ENCODE measurements around the gene SKOR1.

SKOR1 gene

DNA sequence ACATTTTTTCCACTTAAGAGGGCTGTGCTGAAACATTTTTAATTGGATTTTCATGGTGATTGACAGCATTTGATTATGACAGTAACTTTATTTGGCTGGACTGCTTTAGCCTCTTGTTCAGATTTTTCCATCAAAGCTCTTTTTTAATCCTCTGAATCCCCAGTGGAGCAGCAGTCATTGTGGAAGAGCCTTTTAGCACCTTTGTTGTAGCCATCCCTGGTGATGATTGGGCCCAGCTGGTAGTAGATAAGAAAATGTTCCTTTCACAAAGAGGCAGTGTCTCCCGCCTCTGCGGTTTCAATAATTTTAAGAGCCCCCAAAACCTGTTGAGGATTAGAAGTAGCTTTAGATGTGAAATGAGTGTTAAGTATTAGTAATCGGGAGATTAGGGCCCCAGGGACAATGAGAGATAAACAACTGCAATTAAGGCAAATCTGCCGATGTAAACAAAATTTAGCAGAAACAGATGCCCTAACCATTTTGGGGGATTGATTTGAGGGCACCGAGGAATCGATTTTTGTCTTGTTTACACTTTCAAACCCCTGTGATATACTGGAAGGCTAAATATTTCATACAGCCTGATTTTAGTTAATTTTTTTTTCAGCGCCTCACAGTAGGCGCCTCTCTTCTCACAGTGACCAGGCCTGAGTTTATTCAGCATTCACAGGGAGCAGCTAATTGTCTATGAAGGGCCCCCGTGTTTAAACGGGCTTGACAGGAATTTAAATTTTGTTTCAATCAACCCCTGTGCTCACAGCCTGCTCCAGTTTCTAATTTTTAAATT is 43.2 kb upstream of the SKOR1 start:
- H3K9me3 ChIP-seq (replicated peaks in 1 of 2; ENCODE audit: control insufficient read depth in 2 of 2, insufficient read depth in 1 of 2, low read depth in 1 of 2, low read length in 2 of 2): no peaks in the 10 kb centered on the region
- peak overlapping the region; percentile 59 for H2BK5ac ChIP-seq (ENCODE audit: low read length)
- H3K36me3 ChIP-seq (replicated peaks in 1 of 2; ENCODE audit: control insufficient read depth in 2 of 2, insufficient read depth in 2 of 2, low read length in 2 of 2): no peaks in the 10 kb centered on the region
- peaks cover 18 to 35% of the 10 kb centered on the region in 2 donors for H3K4me1 ChIP-seq (ENCODE audit: control insufficient read depth in 2 of 2, insufficient read depth in 1 of 2, low read depth in 1 of 2, low read length in 2 of 2)
- H3K27me3 ChIP-seq (ENCODE audit: control insufficient read depth in 3 of 3, insufficient read depth in 3 of 3, low read depth in 1 of 3, low read length in 3 of 3): no peaks in the 10 kb centered on the region
- no peak overlapping the region for H2BK12ac ChIP-seq (ENCODE audit: low read length)
- H3K18ac ChIP-seq (ENCODE audit: low read length): no peak overlapping the region
- H3K4me3 ChIP-seq (ENCODE audit: low read length in 2 of 2): no peak overlapping the region
- H3K4me2 ChIP-seq (ENCODE audit: insufficient read depth, low read length, poor library complexity, severe bottlenecking): no peak overlapping the region
- no peak overlapping the region for H3K9ac ChIP-seq (ENCODE audit: low read depth, low read length, poor library complexity)
- H2AK5ac ChIP-seq (ENCODE audit: low read depth, low read length): no peak overlapping the region
- no peak overlapping the region for H2BK120ac ChIP-seq (ENCODE audit: low read depth, low read length)
- H3K27ac ChIP-seq (replicated peaks; ENCODE audit: low read length): peak overlapping the region; percentile 84
- DNase-seq (ENCODE audit: low spot score): peak; percentile 36
- H3K79me1 ChIP-seq (ENCODE audit: low read depth, low read length): peaks cover 2% of the 10 kb centered on the region
- H3K4ac ChIP-seq (ENCODE audit: low read length): no peak overlapping the region
- peak overlapping the region; percentile 30 for H2AFZ ChIP-seq (ENCODE audit: low read length)
- H4K91ac ChIP-seq (ENCODE audit: low read depth, low read length, poor library complexity): no peak overlapping the region
- H4K8ac ChIP-seq (ENCODE audit: low read depth, low read length): no peak overlapping the region
- no CpG with 5 or more reads among the region's 10 CpGs for WGBS, 2 donors (ENCODE audit: extremely low coverage in 2 of 2, insufficient read length in 2 of 2, insufficient replicate concordance in 1 of 2)
- H2BK15ac ChIP-seq (ENCODE audit: low read length): no peak overlapping the region
- no peak overlapping the region for H3K23ac ChIP-seq (ENCODE audit: low read depth, low read length, poor library complexity)
- no peak overlapping the region for H3K14ac ChIP-seq (ENCODE audit: low read length)

DNA sequence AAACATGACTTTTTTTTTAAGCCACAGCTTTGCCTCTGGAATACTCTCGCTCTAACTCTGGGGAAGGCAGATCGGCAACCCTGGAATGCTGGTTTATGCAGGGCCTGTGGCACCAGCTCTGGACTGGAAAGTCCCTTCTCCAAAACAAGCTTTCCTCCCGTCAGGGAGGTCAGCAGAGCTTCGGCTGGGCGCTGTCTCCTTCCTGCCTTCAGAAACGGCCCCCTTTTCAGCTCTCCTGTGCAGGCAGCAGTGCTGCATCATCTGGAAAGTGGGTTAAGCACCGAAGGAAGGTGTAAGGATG is 42.7 kb upstream of the SKOR1 start:
- Histone ChIP-seq H3K23ac (ENCODE audit: low read depth, low read length, poor library complexity) (no peak overlapping the region), H3K14ac (ENCODE audit: low read length) (no peak overlapping the region), H3K4me2 (ENCODE audit: insufficient read depth, low read length, poor library complexity, severe bottlenecking) (no peak overlapping the region), H2BK15ac (ENCODE audit: low read length) (no peak overlapping the region), H2BK12ac (ENCODE audit: low read length) (no peak overlapping the region), H3K4me3 (ENCODE audit: low read length in 2 of 2) (no peak overlapping the region), H2AFZ (ENCODE audit: low read length) (peak overlapping the region; percentile 30), H3K4ac (ENCODE audit: low read length) (no peak overlapping the region), H3K18ac (ENCODE audit: low read length) (peak overlapping the region; percentile 61), H3K9ac (ENCODE audit: low read depth, low read length, poor library complexity) (no peak overlapping the region), H3K36me3 (replicated peaks in 1 of 2; ENCODE audit: control insufficient read depth in 2 of 2, insufficient read depth in 2 of 2, low read length in 2 of 2) (no peaks in the 10 kb centered on the region), H2BK5ac (ENCODE audit: low read length) (peak overlapping the region; percentile 59), H2AK5ac (ENCODE audit: low read depth, low read length) (no peak overlapping the region), H2BK120ac (ENCODE audit: low read depth, low read length) (peak overlapping the region; percentile 12), H3K9me3 (replicated peaks in 1 of 2; ENCODE audit: control insufficient read depth in 2 of 2, insufficient read depth in 1 of 2, low read depth in 1 of 2, low read length in 2 of 2) (no peaks in the 10 kb centered on the region), H4K8ac (ENCODE audit: low read depth, low read length) (no peak overlapping the region), H3K27me3 (ENCODE audit: control insufficient read depth in 3 of 3, insufficient read depth in 3 of 3, low read depth in 1 of 3, low read length in 3 of 3) (no peaks in the 10 kb centered on the region), H3K4me1 (ENCODE audit: control insufficient read depth in 2 of 2, insufficient read depth in 1 of 2, low read depth in 1 of 2, low read length in 2 of 2) (peaks cover 18 to 37% of the 10 kb centered on the region in 2 donors), H3K79me1 (ENCODE audit: low read depth, low read length) (peaks cover 2% of the 10 kb centered on the region), H3K27ac (replicated peaks; ENCODE audit: low read length) (peak overlapping the region; percentile 84), H4K91ac (ENCODE audit: low read depth, low read length, poor library complexity) (peak overlapping the region; percentile 95)
- no CpG with 5 or more reads among the region's 7 CpGs for WGBS, 2 donors (ENCODE audit: extremely low coverage in 2 of 2, insufficient read length in 2 of 2, insufficient replicate concordance in 1 of 2)
- peak; percentile 21 for DNase-seq (ENCODE audit: low spot score)

GRCh38 chr15:67783303-67783702 is 42.0 kb upstream of the SKOR1 start:
- peak overlapping the region; percentile 46 for H2AK5ac ChIP-seq (ENCODE audit: low read depth, low read length)
- H3K4me2 ChIP-seq (ENCODE audit: insufficient read depth, low read length, poor library complexity, severe bottlenecking): no peak overlapping the region
- DNase-seq (ENCODE audit: low spot score): no peak
- no peak overlapping the region for H3K27ac ChIP-seq (replicated peaks; ENCODE audit: low read length)
- H3K9me3 ChIP-seq (replicated peaks in 1 of 2; ENCODE audit: control insufficient read depth in 2 of 2, insufficient read depth in 1 of 2, low read depth in 1 of 2, low read length in 2 of 2): no peaks in the 10 kb centered on the region
- H2BK5ac ChIP-seq (ENCODE audit: low read length): peak overlapping the region; percentile 59
- no peak overlapping the region for H3K9ac ChIP-seq (ENCODE audit: low read depth, low read length, poor library complexity)
- no CpG with 5 or more reads among the region's 7 CpGs for WGBS, 2 donors (ENCODE audit: extremely low coverage in 2 of 2, insufficient read length in 2 of 2, insufficient replicate concordance in 1 of 2)
- H4K91ac ChIP-seq (ENCODE audit: low read depth, low read length, poor library complexity): peak overlapping the region; percentile 95
- H3K36me3 ChIP-seq (replicated peaks in 1 of 2; ENCODE audit: control insufficient read depth in 2 of 2, insufficient read depth in 2 of 2, low read length in 2 of 2): no peaks in the 10 kb centered on the region
- peak overlapping the region; percentile 24 for H2BK12ac ChIP-seq (ENCODE audit: low read length)
- no peak overlapping the region for H4K8ac ChIP-seq (ENCODE audit: low read depth, low read length)
- H3K14ac ChIP-seq (ENCODE audit: low read length): no peak overlapping the region
- no peak overlapping the region for H3K4ac ChIP-seq (ENCODE audit: low read length)
- no peak overlapping the region for H2AFZ ChIP-seq (ENCODE audit: low read length)
- peaks cover 2% of the 10 kb centered on the region for H3K79me1 ChIP-seq (ENCODE audit: low read depth, low read length)
- H3K18ac ChIP-seq (ENCODE audit: low read length): peak overlapping the region; percentile 88
- peaks cover 18 to 37% of the 10 kb centered on the region in 2 donors for H3K4me1 ChIP-seq (ENCODE audit: control insufficient read depth in 2 of 2, insufficient read depth in 1 of 2, low read depth in 1 of 2, low read length in 2 of 2)
- H2BK120ac ChIP-seq (ENCODE audit: low read depth, low read length): peak overlapping the region; percentile 12
- peak overlapping the region; percentile 17 for H3K23ac ChIP-seq (ENCODE audit: low read depth, low read length, poor library complexity)
- H3K27me3 ChIP-seq (ENCODE audit: control insufficient read depth in 3 of 3, insufficient read depth in 3 of 3, low read depth in 1 of 3, low read length in 3 of 3): no peaks in the 10 kb centered on the region
- peak overlapping the region; percentile 65 for H2BK15ac ChIP-seq (ENCODE audit: low read length)
- H3K4me3 ChIP-seq (ENCODE audit: low read length in 2 of 2): no peak overlapping the region

GRCh38 chr15:67784090-67784781 is 41.1 kb upstream of the SKOR1 start:
- H2BK15ac ChIP-seq (ENCODE audit: low read length): no peak overlapping the region
- H3K27me3 ChIP-seq (ENCODE audit: control insufficient read depth in 3 of 3, insufficient read depth in 3 of 3, low read depth in 1 of 3, low read length in 3 of 3): no peaks in the 10 kb centered on the region
- H3K14ac ChIP-seq (ENCODE audit: low read length): no peak overlapping the region
- no peaks in the 10 kb centered on the region for H3K36me3 ChIP-seq (replicated peaks in 1 of 2; ENCODE audit: control insufficient read depth in 2 of 2, insufficient read depth in 2 of 2, low read length in 2 of 2)
- no peak overlapping the region for H2BK5ac ChIP-seq (ENCODE audit: low read length)
- no peak overlapping the region for H2AK5ac ChIP-seq (ENCODE audit: low read depth, low read length)
- H3K9ac ChIP-seq (ENCODE audit: low read depth, low read length, poor library complexity): no peak overlapping the region
- no peak overlapping the region for H3K18ac ChIP-seq (ENCODE audit: low read length)
- no peak overlapping the region for H2AFZ ChIP-seq (ENCODE audit: low read length)
- H3K9me3 ChIP-seq (replicated peaks in 1 of 2; ENCODE audit: control insufficient read depth in 2 of 2, insufficient read depth in 1 of 2, low read depth in 1 of 2, low read length in 2 of 2): no peaks in the 10 kb centered on the region
- H3K4ac ChIP-seq (ENCODE audit: low read length): no peak overlapping the region
- no CpG with 5 or more reads among the region's 4 CpGs for WGBS, 2 donors (ENCODE audit: extremely low coverage in 2 of 2, insufficient read length in 2 of 2, insufficient replicate concordance in 1 of 2)
- H4K91ac ChIP-seq (ENCODE audit: low read depth, low read length, poor library complexity): no peak overlapping the region
- H3K27ac ChIP-seq (replicated peaks; ENCODE audit: low read length): no peak overlapping the region
- H3K4me2 ChIP-seq (ENCODE audit: insufficient read depth, low read length, poor library complexity, severe bottlenecking): no peak overlapping the region
- H2BK120ac ChIP-seq (ENCODE audit: low read depth, low read length): no peak overlapping the region
- H3K23ac ChIP-seq (ENCODE audit: low read depth, low read length, poor library complexity): no peak overlapping the region
- peaks cover 2% of the 10 kb centered on the region for H3K79me1 ChIP-seq (ENCODE audit: low read depth, low read length)
- peaks cover 18 to 32% of the 10 kb centered on the region in 2 donors for H3K4me1 ChIP-seq (ENCODE audit: control insufficient read depth in 2 of 2, insufficient read depth in 1 of 2, low read depth in 1 of 2, low read length in 2 of 2)
- H2BK12ac ChIP-seq (ENCODE audit: low read length): no peak overlapping the region
- no peak overlapping the region for H4K8ac ChIP-seq (ENCODE audit: low read depth, low read length)
- no peak for DNase-seq (ENCODE audit: low spot score)
- H3K4me3 ChIP-seq (ENCODE audit: low read length in 2 of 2): no peak overlapping the region
